IPS-15b (cell line): Measurements from ENCODE around the gene TUBA3C.

ENCODE experiments used
- H3K27me3 ChIP-seq: one replicate; pipeline ENCODE4 v1.6.1; 2013; ENCODE audit warnings: low read length; ENCODE audit not compliant: control insufficient read depth, insufficient read depth
- H3K36me3 ChIP-seq: one replicate; pipeline ENCODE4 v1.6.1; 2013; ENCODE audit warnings: low read length; ENCODE audit not compliant: control insufficient read depth, insufficient read depth
- H3K4me1 ChIP-seq: one replicate; pipeline ENCODE4 v1.6.1; 2013; ENCODE audit warnings: mild to moderate bottlenecking, low read length; ENCODE audit not compliant: control insufficient read depth, insufficient read depth
- H3K4me3 ChIP-seq: one replicate; pipeline ENCODE4 v1.5.1; 2013; ENCODE audit warnings: low read depth, low read length
- H3K9ac ChIP-seq: one replicate; pipeline ENCODE4 v1.6.1; 2013; ENCODE audit warnings: low read depth, mild to moderate bottlenecking, low read length
- H3K9me3 ChIP-seq: one replicate; pipeline ENCODE4 v1.6.1; 2013; ENCODE audit warnings: mild to moderate bottlenecking, low read length; ENCODE audit not compliant: control insufficient read depth, insufficient read depth

TUBA3C gene

DNA sequence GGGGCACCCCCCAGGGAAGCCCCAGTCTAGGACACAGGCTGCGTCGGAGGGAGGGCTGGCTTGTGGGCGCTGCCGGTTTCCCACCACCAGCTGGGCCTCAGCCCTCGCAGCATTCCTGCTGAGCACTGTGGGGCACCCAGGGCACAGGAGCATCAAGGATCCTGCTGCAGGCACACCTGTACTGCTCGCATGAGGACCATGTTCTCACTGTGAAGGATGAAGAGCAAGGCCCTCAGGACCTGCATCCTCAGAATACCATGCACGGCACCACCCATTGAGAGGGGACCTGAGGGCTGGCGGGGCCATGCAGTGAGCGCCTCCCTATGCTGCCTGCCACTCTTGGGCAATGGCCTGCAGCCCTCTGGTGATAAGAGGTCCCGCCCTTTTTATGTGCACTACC, 31.4 kb downstream of the TUBA3C start:
- Histone ChIP-seq H3K9me3 (peaks cover 28% of the 10 kb centered on the region), H3K4me3 (no peak overlapping the region), H3K27me3 (no peaks in the 10 kb centered on the region), H3K9ac (no peak overlapping the region), H3K4me1 (no peaks in the 10 kb centered on the region), H3K36me3 (peaks cover 5% of the 10 kb centered on the region)

DNA sequence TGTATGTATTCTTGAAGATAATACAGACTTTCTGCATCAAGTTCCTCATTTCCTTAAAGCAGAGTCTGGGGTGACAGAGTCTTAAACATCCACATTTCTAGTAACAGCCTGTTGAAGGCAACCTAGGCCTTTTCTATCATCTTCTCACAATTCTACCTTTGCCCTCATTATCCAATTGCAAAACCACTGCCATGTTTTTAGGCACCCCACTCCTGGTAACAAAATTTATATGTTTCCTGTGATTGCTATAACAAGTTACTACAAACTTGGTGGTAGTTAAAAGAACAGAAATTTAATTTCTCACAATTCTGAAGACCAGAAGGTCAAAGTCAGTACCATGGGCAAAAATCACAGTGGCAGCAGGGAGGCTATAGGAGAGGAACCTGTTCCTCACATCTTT, 33.1 kb downstream of the TUBA3C start:
- H3K36me3 ChIP-seq: peaks cover 2% of the 10 kb centered on the region
- peaks cover 29% of the 10 kb centered on the region for H3K9me3 ChIP-seq
- no peaks in the 10 kb centered on the region for H3K27me3 ChIP-seq
- H3K4me3 ChIP-seq: no peak overlapping the region
- H3K9ac ChIP-seq: no peak overlapping the region
- H3K4me1 ChIP-seq: no peaks in the 10 kb centered on the region
